ENCODE measurements around the gene CASTOR1. TPM values are rescaled to one million over a fixed set of nuclear protein-coding genes. Genes with fewer than 3 reads are reported as not detected.

CASTOR1 gene
- total RNA-seq, 6 donors from 2014 or later: 7.0 to 31.5 (median 22.1) TPM

DNA sequence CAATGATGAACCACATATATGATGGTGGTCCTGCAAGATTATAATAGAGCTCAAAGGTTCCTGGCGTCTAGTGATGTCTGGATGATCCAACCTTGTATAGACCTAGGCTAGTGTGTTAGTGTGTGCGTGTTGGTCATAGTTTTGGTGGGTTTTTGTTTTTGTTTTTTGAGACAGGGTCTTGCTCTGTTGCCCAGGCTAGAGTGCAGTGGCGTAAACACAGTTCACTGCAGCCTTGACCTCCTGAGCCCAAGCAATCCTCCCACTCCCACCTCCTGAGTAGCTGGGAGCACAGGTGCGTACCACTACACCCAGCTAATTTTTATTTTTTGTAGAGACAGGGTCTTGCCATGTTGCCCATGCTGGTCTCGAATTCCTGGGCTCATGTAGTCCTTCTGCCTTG is 9.4 kb downstream of the CASTOR1 start:
- Histone ChIP-seq H3K36me3 (peaks cover 1 to 20% (median 8%) of the 10 kb centered on the region in 4 donors), H3K9me3 (no peaks in the 10 kb centered on the region), H3K4me1 (peaks cover 16 to 30% (median 23%) of the 10 kb centered on the region in 4 donors), H3K27ac (peak overlapping the region in 1 of 4 donors; percentile 3), H3K4me3 (no peak overlapping the region), H3K27me3 (no peaks in the 10 kb centered on the region)
- ATAC-seq (ENCODE audit: low FRiP score in 2 of 2) (no peak), DNase-seq (no peak)
- 85 to 91% methylated on average over 5 of the region's 5 CpGs for WGBS, 2 donors
- TF ChIP-seq, protein P1, sequence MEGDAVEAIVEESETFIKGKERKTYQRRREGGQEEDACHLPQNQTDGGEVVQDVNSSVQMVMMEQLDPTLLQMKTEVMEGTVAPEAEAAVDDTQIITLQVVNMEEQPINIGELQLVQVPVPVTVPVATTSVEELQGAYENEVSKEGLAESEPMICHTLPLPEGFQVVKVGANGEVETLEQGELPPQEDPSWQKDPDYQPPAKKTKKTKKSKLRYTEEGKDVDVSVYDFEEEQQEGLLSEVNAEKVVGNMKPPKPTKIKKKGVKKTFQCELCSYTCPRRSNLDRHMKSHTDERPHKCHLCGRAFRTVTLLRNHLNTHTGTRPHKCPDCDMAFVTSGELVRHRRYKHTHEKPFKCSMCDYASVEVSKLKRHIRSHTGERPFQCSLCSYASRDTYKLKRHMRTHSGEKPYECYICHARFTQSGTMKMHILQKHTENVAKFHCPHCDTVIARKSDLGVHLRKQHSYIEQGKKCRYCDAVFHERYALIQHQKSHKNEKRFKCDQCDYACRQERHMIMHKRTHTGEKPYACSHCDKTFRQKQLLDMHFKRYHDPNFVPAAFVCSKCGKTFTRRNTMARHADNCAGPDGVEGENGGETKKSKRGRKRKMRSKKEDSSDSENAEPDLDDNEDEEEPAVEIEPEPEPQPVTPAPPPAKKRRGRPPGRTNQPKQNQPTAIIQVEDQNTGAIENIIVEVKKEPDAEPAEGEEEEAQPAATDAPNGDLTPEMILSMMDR (IDR thresholded peaks at IDR 0.05): no peak
- TF ChIP-seq POLR2A (IDR thresholded peaks at IDR 0.05) (no peak), POLR2AphosphoS5 (IDR thresholded peaks at IDR 0.05) (no peak), EP300 (IDR thresholded peaks at IDR 0.05) (no peak)

DNA sequence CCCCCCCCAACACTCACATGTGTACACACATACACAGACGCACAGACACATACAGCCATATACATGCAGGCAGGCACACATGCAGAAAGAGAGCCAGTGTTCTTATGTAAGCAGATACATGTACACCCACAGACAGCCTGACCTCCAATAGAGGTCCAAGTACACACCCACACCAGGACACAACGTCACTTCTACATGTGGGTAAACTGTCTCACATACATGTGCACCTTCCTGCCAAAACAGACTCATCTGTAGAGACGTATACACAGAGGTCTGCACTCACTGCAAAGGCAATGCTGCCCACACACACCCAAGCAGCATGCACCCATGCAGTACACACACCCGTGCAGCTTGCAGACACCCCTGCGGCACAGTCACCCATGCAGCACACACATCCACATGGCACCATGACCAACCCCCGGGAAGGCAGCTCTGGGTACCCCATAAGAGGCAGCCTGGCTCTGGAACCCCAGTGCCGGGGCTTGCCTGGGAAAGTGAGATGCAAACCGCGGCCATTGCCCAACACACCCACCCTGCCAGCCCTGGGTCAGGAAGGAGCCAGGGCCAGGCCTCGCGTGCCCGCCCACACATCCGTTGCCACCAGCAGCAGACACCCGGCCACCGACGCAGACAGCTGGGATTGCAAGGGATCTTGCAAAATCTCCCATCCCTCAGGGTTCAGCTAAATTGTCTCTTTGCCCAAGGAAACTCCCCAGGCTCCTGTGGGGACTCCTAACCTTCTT is 10.1 kb downstream of the CASTOR1 start:
- TF ChIP-seq POLR2AphosphoS5 (IDR thresholded peaks at IDR 0.05): peak in 1 of 2 donors; percentile 46
- TF ChIP-seq, protein P1 (IDR thresholded peaks at IDR 0.05): no peak
- peak in 1 of 4 donors; percentile 8 for TF ChIP-seq EP300 (IDR thresholded peaks at IDR 0.05)
- TF ChIP-seq POLR2A (IDR thresholded peaks at IDR 0.05): peak in 1 of 4 donors; percentile 30
- peak in 1 of 2 donors; percentile 78 for ATAC-seq (ENCODE audit: low FRiP score in 2 of 2)
- H3K4me3 ChIP-seq: no peak overlapping the region
- H3K27me3 ChIP-seq: no peaks in the 10 kb centered on the region
- H3K27ac ChIP-seq: peak overlapping the region in 1 of 4 donors; percentile 3
- H3K4me1 ChIP-seq: peaks cover 16 to 30% (median 23%) of the 10 kb centered on the region in 4 donors
- DNase-seq: peak; percentile 80 to 90
- 61 to 70% methylated on average over 3 to 16 of the region's 16 CpGs for WGBS, 2 donors
- H3K9me3 ChIP-seq: no peaks in the 10 kb centered on the region
- H3K36me3 ChIP-seq: peaks cover 0 to 13% (median 2%) of the 10 kb centered on the region in 4 donors

DNA sequence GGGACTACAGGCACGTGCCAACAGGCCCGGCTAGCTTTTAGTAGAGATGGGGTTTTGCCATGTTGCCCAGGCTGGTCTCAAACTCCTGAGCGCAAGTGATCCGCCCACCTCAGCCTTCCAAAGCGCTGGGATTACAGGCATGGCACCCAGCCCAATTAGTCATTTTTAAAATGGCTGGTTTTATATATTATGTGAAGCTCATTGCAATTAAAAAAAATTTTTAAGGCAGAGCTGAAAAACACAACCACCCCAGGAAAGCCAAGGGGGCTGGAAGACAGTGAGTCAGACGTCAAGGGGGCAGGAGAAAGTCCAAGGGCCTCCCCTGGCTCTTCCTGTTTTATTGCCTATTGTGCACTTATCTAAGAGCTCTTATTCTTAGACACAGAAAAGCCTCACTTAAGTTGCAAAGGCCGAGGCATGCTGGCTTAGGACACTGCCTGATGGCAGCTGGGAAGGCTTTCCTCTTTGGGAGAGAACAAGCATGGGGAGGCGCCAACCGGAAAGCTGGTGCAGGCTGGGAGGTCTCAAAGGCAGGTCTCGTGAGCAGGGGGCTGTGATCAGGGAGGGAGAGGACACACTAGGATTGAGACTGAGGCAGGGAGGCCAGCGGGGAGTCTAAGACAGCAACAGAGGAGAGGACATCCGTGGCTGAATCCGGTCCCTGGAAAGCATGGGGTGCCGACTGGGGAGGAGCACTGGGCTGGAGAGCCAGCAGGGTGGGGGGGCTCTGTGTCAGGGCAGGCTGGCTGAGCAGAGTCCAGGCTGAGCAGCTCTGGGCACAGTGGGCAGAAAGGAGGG is 11.6 kb downstream of the CASTOR1 start:
- TF ChIP-seq POLR2A (IDR thresholded peaks at IDR 0.05) (peak in 1 of 4 donors; percentile 42), POLR2AphosphoS5 (IDR thresholded peaks at IDR 0.05) (no peak)
- ATAC-seq (ENCODE audit: low FRiP score in 2 of 2) (peak in 1 of 2 donors; percentile 69), DNase-seq (no peak)
- H3K36me3 ChIP-seq: no peaks in the 10 kb centered on the region
- no peaks in the 10 kb centered on the region for H3K9me3 ChIP-seq
- H3K27ac ChIP-seq: peak overlapping the region in 3 of 4 donors; percentile 48 to 73 (median 67)
- WGBS, 2 donors: 46 to 54% methylated on average over 13 to 14 of the region's 14 CpGs
- H3K27me3 ChIP-seq: no peaks in the 10 kb centered on the region
- H3K4me3 ChIP-seq: no peak overlapping the region
- peaks cover 16 to 29% (median 21%) of the 10 kb centered on the region in 4 donors for H3K4me1 ChIP-seq

DNA sequence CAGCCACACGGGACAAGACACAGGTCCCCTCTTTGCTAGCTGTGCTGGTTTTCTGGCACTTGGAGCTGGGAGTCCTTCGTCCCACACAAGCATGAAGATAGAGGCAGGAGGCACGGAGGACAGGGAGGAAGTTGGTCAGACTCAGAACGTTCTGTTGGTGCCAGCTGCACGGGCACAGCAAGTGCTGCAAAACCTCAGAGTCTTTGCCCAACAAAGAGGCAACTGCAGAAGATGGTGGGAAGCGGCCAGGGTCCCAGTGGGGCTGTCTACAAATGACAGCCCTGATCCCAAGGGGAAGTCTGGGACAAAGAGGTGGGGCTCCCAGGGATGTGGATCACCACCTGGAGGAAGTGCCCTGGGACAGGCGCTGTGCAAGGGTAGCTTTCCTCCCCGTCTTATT is 13.3 kb downstream of the CASTOR1 start:
- no peaks in the 10 kb centered on the region for H3K36me3 ChIP-seq
- H3K4me1 ChIP-seq: peaks cover 13 to 24% (median 20%) of the 10 kb centered on the region in 4 donors
- no peak for TF ChIP-seq POLR2A (IDR thresholded peaks at IDR 0.05)
- TF ChIP-seq EP300 (IDR thresholded peaks at IDR 0.05): no peak
- TF ChIP-seq POLR2AphosphoS5 (IDR thresholded peaks at IDR 0.05): no peak
- TF ChIP-seq, protein P1 (IDR thresholded peaks at IDR 0.05): no peak
- ATAC-seq (ENCODE audit: low FRiP score in 2 of 2) (no peak), DNase-seq (no peak)
- H3K4me3 ChIP-seq: no peak overlapping the region
- H3K9me3 ChIP-seq: no peaks in the 10 kb centered on the region
- H3K27ac ChIP-seq: no peak overlapping the region
- H3K27me3 ChIP-seq: no peaks in the 10 kb centered on the region
- 46 to 61% methylated on average over 8 of the region's 8 CpGs for WGBS, 2 donors

DNA sequence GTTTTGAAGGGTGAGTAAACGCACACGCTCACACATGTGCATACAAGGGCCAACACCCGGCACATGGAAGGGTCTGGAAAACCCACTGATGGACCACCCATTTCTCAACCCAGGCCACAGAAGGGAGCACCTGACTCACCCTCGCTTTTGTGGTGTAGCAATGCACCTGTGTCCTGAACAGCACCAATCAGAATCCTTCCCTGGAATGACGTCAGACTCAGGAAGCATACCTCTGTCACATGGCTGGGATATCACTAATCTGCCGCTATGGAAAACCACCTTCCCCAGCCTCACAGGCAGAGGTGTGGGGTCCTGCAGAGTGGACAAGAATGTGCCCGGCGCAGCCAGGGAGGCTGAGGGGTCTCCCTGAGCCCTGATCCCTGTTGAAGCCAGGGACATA is 13.7 kb downstream of the CASTOR1 start:
- Histone ChIP-seq H3K36me3 (no peaks in the 10 kb centered on the region), H3K4me3 (no peak overlapping the region), H3K27me3 (no peaks in the 10 kb centered on the region), H3K4me1 (peaks cover 13 to 24% (median 20%) of the 10 kb centered on the region in 4 donors), H3K27ac (no peak overlapping the region), H3K9me3 (no peaks in the 10 kb centered on the region)
- no peak for ATAC-seq (ENCODE audit: low FRiP score in 2 of 2)
- no peak for TF ChIP-seq POLR2A (IDR thresholded peaks at IDR 0.05)
- TF ChIP-seq POLR2AphosphoS5 (IDR thresholded peaks at IDR 0.05): no peak
- no peak for TF ChIP-seq EP300 (IDR thresholded peaks at IDR 0.05)
- TF ChIP-seq, protein P1 (IDR thresholded peaks at IDR 0.05): no peak
- WGBS, 2 donors: 65 to 76% methylated on average over 6 to 8 of the region's 8 CpGs
- DNase-seq: no peak

Measured in upper lobe of left lung (tissue), 6 donors.